LoVo (cell line): Measurements from ENCODE around the gene C18orf32.
"Not testable (repeated sequence)": the region's sequence is repeated elsewhere in the genome, so short reads cannot be mapped to it uniquely, and the experiment has no call there.

Experiments used
- DNase-seq: peaks from one replicate; pipeline ENCODE4 v3.0.0-alpha.2; 2016; ENCODE audit warnings: low spot score

The C18orf32 gene

DNA sequence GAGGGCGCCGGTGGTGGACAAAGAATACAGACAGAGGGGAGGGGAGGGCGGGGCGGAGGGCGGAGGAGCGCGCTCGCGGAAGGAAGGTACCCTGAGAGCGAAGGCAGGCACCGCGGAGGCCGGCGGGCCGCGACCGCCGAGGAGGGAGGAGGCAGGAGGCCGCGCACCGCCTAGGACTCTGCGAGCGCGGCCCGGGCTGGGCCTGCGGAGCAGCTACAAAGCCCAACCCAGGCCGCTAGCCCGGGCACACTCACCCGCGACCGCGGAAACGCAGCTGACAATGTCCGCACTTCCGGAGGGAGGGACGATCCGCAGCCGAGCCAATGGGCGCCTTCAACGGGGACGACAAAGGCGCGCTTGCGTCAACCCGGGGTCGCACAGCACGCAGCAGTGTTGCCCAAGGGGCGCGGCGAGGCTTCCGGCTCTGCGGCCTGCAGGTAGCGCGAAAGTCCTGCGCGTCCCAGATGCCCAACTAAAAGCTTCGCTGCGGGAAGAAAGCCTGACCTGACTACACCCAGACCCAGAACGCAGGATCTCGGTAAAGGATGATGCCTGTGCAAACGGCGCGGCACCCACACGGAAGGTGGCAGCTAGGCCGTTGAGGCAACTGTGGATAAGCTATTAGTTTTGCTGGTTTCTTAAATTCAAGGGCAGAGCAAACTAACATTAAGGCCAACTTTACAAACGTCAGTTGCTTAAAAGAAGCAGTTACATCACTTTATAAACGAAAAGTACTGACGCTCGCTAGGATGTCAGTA, at the start of gene C18orf32:
Gene C18orf32 (minus strand): TSS at position 282 of the 758 bp plus-strand sequence. CDS start 3,486 bp downstream, outside the sequence.
- peak; percentile 93 for DNase-seq

DNA sequence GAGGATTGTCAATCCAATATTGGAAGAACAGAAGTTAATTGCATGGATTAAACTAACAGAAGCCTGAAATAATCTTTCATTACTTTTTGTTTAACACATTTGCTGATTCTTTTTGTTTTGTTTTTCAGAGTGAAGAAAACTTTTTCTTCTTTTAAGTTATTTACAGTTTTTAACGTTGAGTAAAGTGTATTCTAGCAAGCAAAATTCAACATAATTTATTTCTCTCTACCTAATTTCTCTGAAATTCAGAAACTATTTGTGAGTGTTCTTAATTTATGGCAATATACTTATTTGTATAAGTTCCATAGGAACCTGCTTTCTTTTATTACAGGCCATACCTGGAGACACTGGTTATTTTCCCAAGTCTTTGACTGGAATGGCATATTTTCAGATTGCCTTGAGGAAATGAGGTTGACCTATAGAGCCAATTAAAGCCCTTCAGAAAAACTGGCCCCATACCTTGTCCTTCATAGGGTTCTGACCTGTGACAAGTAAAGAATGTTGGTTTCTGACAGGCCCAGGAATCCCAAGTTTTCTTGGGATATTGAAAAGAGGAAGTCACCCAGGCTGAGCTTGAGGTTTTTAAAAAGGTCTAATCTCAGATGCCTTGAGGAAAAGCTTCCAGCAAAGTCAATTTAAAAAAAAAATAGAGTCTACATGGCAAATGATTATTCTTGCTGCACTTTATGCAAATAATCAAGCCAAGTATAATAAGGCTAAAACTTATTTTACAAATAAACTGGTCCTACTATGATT, 48.0 kb upstream of the C18orf32 start:
- no peak for DNase-seq

DNA sequence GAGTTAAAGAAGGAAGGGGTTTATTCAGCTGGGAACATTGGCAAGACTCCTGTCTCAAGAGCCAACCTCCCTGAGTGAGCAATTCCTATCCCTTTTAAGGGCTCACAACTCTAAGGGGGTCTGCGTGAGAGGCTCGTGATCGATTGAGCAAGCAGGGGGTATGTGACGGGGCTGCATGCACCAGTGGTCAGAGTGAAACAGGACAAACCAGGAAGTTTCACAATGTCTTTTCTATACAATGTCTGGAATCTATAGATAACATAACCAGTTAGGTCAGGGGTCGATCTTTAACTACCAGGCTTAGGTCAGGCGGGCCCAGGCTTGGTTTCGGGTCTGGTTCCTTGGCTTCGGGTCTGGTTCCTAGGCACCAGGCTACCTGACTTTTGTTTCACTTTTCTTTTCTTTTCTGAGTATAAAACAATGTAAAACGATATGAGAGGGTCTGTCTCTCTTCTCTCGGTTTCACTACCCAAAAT, 44.7 kb upstream of the C18orf32 start:
- DNase-seq = no peak

DNA sequence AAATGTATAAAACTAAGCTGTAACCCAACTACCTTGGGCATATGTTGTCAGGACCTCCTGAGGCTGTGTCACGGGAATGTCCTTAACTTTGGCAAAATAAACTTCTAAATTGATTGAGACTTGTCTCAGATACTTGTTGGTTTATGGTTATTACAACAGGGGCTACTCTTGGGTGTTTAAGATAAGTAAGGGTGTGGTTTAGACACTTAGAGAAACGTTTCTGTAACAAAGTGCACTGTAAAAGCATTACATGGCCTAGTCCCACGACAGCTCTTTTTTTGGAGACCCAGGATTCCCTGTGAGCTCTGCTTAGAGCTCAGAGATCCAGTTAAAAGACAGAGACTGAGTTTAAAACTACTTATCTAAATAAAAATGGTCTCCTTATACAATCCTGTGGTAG, 42.6 kb upstream of the C18orf32 start:
- DNase-seq = no peak

DNA sequence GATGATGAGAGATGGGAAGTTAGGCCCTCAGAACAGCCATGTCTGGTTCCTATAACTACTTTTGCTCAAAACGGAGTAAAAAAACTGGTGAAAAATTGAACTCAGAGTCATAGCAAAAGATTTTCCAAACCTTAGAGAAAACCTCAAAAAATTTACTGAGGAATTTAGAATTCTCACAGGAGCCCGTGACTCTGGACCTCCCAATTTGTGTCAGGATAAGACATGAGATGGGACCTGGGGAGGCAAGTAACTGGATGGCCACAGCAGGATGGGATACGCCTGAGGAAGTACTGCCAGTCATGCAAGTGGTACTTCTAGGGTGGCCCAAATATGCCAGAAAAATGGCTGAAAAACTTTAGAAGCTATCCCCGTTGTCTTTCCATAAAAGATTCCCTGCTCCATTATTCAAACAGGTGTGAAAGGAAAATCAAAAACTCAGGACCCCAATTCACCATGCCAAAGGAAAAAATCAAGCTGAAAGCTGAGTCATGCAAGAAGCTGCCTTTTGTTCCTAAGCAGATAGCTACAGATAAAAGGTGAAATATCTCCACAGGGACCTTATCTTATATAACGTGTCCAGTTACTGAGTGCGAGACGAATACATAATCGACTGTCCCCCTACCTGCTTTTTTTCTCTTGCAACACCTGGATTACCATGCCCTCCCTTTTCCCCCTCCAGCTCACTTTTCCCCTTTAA, 40.7 kb upstream of the C18orf32 start:
- DNase-seq = no peak

DNA sequence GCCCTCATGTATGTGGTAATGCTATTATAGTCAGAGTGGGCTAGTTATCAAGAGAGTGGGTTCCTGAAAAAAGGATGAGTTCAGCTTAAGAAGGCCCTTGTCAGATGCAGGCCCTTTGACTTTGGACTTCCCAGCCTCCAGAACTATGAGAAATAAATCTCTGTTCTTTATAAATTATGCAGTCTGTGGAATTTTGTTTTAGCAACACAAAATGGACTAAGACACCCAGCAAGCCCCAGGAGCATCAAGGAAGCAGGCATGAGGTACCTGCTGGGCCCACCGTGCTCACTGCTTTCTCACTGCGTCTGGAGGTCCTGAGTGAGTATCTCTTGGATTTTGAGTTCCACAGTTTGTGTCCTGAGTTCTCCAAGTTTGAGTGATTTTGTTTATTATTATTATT, 38.9 kb upstream of the C18orf32 start:
- no peak for DNase-seq

DNA sequence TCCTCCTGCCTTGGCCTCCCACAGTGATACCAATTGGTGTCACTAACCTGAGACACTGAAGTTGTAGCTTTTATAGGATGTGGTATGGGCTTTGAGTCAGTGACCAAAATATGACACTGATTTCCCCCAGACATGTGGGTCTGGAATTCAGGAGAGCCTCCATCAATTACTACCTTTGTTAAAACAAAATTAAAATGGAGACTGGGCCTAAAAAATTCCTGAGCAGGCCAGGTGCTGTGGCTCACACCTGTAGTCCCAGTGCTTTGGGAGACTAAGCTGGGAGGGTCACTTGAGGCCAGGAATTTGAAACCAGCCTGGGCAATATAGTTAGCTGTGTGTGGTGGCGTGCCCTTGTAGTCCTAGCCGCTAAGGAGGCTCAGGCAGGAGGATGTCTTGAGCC, 37.9 kb upstream of the C18orf32 start:
- DNase-seq = no peak

DNA sequence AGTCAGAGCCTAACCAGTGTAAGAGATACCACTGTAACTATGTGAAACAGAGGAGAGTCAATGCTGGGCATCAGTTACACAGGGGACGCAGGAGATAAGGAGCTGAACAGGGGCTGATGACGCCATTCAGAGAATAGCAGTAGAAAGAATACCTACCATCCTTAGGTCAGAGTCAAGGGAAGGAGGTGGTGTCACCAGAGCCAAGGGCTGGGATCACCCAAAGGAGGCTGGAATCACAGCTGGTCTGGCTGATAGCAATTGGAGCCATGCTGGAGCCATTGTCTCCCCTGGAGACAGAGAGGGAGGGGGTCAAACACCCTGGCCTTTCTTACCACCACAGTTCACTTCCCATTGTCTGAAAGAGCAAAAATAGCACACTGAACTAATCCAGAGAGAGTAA, 37.3 kb upstream of the C18orf32 start:
- DNase-seq = no peak

DNA sequence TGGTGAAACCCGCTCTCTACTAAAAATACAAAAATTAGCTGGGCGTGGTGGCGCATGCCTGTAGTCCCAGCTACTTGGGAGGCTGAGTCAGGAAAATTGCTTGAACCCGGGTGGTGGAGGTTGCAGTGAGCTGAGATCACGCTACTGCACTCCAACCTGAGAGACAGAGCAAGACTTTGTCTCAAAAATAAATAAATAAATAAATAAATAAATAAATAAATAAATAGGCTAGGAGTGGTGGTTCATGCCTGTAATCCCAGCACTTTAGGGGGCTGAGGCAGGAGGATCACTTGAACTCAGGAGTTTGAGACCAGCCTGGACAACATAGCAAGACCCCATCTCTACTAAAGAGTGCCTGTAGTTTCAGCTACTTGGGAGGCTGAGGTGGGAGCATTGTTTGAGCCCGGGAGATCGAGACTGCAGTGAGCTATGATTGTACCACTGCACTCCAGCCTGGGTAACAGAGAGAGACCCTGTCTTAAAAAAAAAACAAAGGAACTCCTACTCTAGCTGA, 36.6 kb upstream of the C18orf32 start:
- DNase-seq = not testable (repeated sequence)

DNA sequence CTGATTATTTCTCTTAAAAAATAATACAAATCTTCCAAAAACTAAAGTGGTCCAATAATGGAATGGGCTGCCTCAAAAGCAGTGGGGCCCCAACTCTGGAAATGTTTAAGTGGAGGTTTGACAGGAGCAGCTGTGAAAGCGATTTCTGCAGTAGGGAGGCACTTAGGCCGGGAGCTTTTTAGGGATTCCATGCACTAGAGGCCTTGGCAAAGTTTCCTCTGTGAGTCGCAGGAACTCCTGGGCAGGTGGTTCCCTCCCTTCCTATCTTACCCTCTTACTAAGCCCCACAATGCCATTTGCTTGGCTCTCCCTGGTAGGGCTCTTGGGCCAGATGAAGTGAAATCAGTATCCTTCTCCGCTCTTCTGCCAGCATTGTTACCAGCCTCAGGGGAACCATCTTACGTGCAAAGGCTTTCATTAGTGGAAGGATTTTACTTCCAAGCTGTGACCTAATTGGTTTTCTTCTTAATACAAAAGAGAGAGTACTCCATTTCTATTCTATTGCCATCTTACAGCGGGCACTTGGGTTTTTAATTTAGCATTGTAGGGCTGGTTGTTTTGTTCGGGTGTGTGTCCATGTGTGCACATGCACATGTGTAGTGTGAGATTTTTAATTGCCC, 34.3 kb upstream of the C18orf32 start:
- DNase-seq = no peak

DNA sequence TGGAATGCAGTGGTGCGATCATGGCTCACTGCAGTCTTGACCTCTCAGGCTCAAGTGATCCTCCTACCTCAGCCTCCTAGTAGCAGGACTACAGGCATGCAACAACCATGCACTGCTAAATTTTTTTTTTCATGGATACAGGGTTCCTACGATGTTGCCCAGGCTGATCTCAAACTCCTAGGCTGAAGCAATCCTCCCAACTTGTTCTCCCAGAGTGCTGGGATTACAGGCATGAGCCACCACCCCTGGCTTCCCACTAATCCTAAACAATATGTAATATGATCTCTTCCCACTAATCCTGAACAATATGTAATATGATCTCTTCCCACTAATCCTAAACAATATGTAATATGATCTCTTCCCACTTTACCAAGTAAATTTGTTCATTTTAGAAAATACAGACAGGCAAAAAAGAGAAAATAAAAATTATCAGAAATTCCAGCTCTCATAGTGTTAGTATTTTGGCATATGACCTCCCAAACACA, 33.7 kb upstream of the C18orf32 start:
- no peak for DNase-seq

DNA sequence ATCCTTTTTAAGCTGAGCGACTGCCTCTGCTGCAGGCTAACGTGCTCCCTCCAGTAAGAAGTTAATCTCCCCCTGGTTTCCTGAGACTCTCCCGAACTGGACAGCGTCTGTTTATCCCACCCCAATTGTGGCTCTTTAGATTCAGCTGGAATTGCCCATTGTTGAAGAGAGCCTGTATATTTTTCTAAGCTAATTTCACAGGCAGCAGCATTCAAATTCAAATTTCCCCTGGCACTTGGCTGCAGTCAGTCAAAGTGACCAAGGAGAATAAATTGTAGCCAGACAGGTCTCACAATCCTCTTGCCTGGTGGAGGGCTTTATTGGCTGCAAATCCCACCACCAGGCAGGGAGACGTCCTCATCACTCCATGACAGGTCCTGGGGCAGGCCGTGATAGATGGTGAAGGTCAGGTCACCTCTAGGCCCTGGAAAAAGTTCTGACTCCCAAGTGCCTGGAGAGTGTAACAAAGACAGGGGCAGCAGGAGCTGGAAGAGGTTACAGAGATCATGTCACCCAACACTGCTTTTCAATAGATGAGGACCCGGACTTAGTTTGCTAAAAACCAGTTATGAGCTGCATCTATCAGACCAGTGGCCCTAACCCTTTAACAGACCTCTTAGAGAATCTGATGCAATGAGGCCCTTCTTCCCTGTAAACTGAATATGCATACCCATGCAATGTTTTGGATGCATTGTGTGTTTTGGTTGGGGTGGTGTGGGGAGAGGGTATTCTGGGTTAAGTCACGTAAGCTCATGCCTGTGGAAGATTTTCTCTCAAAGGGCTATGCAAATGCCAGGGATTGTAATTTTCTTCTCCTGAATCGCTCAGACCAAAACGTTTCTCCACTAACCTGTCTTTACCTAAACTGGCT, 32.3 kb upstream of the C18orf32 start:
- no peak for DNase-seq

DNA sequence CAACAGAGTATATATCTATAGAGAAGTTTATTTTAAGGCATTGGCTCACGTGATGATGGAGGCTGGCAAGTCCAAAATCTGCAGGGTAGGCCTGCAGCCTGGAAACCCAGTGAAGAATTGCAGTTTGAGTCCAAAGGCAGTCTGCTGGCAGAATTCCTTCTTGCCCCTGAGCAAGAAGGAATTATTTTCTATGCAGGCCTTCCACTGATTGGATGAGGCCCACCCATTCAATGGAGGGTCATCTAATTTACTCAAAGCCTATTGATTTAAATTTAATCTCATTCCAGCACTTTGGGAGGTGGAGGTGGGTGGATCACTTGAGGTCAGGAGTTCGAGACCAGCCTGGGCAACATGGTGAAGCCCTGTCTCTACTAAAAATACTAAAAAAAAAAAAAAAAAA, 30.4 kb upstream of the C18orf32 start:
- no peak for DNase-seq

DNA sequence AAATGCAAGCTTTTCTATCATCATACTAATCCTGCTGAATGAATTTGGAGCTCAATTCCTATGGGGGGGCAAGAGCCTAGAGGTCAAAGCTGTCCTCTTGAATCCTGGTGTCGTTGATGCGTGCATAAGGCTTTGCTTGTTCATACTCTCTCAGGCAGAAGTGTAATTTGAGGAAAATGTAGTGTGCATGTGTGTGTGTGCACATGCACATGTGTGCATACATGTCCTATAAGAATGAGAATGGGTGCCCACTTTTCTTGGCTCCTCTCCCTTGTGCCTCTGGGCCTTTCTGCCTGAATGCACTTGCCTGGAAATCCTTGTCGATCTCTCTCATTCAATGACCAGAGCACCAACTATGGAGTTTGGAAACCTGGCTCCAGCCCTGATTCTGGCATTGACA, 28.5 kb upstream of the C18orf32 start:
- DNase-seq = no peak

DNA sequence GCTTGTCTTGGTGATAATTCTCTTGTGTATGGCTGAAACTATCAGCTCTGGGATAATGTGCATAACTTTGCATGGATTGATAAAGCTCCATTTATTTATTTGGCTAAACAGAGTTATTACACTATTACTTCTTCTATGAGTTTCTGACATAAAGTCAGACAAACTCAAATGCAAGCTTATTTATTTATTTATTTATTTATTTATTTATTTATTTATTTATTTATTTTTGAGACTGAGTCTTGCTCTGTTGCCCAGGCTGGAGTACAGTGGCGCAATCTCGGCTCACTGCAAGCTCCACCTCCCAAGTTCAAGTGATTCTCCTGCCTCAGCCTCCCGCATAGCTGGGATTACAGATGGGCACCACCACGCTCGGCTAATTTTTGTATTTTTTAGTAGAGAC, 28.0 kb upstream of the C18orf32 start:
- DNase-seq = not testable (repeated sequence)

DNA sequence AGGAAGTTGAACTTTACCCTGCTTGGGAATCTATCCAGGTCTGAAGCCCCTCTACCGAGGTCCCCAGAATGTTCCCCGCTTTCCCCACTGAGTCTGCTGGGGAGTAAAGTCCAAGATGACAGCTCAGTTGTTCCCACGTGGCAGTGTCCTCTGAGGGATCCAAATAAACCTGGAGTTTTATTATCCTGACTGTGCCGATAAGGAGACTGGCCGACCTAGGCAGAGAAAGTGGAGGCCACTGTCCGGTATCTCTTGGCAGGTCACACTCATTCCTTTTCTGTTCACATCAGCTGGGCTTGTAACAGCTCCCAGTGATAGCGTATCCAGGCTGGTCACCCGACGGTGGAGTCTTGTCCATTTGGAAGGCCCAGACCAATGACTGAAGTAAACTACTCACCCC, 27.5 kb upstream of the C18orf32 start:
- peak; percentile 44 for DNase-seq

DNA sequence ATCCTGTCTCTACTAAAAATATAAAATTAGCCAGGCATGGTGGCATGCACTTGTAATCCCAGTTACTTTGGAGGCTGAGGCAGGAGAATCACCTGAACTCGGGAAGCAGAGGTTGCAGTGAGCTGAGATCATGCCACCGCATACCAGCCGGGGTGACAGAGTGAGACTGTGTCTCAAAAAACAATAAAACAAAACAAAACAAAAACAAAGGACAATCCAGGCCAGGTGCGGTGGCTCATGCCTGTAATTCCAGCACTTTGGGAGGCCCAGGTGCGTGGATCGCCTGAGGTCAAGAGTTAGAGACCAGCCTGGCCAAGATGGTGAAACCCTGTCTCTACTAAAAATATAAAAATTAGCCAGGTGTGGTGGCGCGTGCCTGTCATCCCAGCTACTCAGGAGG, 25.8 kb upstream of the C18orf32 start:
- DNase-seq = not testable (repeated sequence)

DNA sequence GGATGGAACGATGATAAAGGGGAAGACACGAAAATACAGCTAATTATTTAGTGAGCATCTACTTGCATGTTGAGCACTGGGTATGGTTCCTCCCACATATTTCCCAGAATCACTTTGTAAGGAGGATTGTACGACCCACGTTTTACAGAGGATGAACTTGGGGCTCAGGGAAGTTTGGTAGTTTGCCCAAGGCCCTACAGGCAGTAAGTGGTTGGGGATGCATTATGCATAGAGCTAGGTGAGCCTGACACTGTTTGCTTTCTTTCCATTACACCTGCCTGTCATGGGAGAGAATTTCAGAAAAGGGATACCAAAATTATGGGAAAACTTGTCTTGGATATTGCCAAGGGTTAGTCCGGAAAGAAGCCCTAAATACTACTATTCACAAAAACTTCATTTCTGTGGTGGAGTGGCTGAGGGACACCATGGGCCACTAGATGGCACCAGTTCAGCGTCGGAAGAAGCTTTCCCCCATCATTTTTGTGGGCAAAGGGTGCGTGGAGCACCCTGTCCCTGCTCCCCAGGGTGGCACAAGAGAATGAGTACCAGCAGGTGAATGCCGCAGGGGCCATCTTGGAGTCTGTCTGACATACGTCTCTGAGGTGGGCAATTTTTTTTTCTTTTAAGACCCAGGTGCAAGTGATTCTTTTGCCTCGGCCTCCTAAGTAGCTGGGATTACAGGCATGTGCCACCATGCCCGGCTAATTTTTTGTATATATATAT, 23.5 kb upstream of the C18orf32 start:
- DNase-seq = peak; percentile 71

DNA sequence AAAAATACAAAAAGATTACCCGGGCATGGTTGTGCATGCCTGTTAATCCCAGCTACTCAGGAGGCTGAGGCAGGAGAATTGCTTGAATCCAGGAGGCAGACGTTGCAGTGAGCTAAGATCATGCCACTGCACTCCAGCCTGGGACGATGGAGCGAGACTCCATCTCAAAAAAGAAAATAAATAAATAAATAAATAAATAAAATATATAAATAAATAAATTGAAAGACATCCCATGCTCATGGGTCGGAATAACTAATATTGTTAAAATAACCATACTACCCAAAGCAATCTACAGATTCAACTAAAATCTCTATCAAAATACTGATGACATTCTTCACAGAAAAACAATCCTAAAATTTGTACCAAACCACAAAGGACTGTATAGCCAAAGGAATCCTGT, 19.4 kb upstream of the C18orf32 start:
- not testable (repeated sequence) for DNase-seq

DNA sequence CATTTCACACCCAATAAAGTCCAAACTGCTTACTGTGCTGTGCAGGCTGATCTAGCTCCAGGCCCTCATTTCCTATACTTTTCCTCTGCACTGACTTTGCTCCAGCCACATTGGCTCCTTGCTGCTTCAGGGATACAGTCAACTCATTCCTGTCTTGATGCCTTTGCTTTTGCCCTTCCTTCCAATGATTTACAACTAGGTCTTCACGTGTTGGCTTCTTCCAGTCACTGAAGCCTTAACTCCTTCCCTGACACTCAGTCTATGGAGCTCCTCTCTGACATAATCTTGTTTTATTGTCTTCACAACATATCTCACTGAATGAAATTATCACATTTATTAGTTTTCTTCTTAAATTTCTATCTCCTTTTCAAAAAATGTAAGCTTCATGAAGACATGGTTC, 16.9 kb upstream of the C18orf32 start:
- DNase-seq = no peak
